OCI-LY3 (cell line): Measurements from ENCODE around the gene VPS54.

Experiments
- EZH2phosphoT487 ChIP-seq: fragments of 200-600 bp; shearing (Covaris generic); IDR thresholded peaks from 2 replicates; pipeline ENCODE4 v1.6.1; 2018; ENCODE audit warnings: antibody characterized with exemption, mixed run types, low read depth
- TF ChIP-seq, protein P1 (sequence below): fragments of 200-600, 300-600 bp; sonication (generic); IDR thresholded peaks from 2 replicates; pipeline ENCODE4 v1.5.1; 2014; ENCODE audit warnings: antibody characterized with exemption, low read length, low read depth

DNA sequence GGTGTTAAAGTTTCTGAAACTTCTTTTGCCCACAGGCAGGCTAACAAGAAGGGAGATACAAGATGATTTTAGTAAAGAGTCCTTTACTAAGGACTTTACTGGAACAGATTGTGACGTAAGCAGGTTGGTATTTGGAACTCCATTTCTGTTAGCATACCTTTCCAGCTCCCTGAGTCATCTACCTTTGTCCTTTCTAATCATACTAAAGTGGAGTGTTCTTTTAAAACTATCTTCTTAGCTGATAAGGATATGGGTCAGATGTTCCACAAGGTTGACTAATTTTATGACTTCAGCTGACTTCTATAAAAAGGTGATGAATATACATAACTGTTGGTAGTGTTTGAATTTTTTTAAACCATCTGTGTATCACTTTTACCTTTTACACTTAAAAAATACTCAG lies 156.4 kb downstream of the VPS54 start:
- TF ChIP-seq, protein P1, sequence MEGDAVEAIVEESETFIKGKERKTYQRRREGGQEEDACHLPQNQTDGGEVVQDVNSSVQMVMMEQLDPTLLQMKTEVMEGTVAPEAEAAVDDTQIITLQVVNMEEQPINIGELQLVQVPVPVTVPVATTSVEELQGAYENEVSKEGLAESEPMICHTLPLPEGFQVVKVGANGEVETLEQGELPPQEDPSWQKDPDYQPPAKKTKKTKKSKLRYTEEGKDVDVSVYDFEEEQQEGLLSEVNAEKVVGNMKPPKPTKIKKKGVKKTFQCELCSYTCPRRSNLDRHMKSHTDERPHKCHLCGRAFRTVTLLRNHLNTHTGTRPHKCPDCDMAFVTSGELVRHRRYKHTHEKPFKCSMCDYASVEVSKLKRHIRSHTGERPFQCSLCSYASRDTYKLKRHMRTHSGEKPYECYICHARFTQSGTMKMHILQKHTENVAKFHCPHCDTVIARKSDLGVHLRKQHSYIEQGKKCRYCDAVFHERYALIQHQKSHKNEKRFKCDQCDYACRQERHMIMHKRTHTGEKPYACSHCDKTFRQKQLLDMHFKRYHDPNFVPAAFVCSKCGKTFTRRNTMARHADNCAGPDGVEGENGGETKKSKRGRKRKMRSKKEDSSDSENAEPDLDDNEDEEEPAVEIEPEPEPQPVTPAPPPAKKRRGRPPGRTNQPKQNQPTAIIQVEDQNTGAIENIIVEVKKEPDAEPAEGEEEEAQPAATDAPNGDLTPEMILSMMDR: no peak
- no peak for TF ChIP-seq EZH2phosphoT487
